Inferior parietal cortex (tissue), 1 donor: Measurements from ENCODE around the gene RPS21.
A peak's percentile ranks its signal among the peaks of the same experiment; 100 is the strongest.
"Not testable (repeated sequence)": the region's sequence is repeated elsewhere in the genome, so short reads cannot be mapped to it uniquely, and the experiment has no call there.

Experiments
- DNase-seq: peaks from one replicate; pipeline ENCODE4 v3.0.0-alpha.2; 2016; ENCODE audit errors: extremely low spot score

Gene RPS21

GRCh38 chr20:62425281-62426058, 38.6 kb downstream of the RPS21 start:
- no peak for DNase-seq

GRCh38 chr20:62426059-62426348, 39.1 kb downstream of the RPS21 start:
- not testable (repeated sequence) for DNase-seq

- DNase-seq, result no peak
Observed at GRCh38 chr20:62426699-62427131, 39.8 kb downstream of the RPS21 start.

GRCh38 chr20:62427172-62428001, 40.5 kb downstream of the RPS21 start, which contains the start of gene RBBP8NL:
Gene RBBP8NL (minus strand): TSS chr20:62427539. CDS start chr20:62419647, 7,892 bp downstream.
- DNase-seq, result no peak

- no peak for DNase-seq
Observed at GRCh38 chr20:62428002-62428372, 41.1 kb downstream of the RPS21 start.

GRCh38 chr20:62428396-62429295, 41.7 kb downstream of the RPS21 start:
- DNase-seq, result no peak

- DNase-seq, result no peak
Observed at GRCh38 chr20:62429455-62430310, 42.8 kb downstream of the RPS21 start.

GRCh38 chr20:62430311-62430853, 43.5 kb downstream of the RPS21 start:
- DNase-seq, result no peak

GRCh38 chr20:62430866-62431447, 44.1 kb downstream of the RPS21 start:
- peak; percentile 5 for DNase-seq

GRCh38 chr20:62433658-62434497, 47.0 kb downstream of the RPS21 start:
- peak; percentile 4 for DNase-seq

- no peak for DNase-seq
Observed at GRCh38 chr20:62436692-62437091, 49.8 kb downstream of the RPS21 start.

- no peak for DNase-seq
Observed at GRCh38 chr20:62437496-62437895, 50.6 kb downstream of the RPS21 start.

GRCh38 chr20:62437927-62438326, 51.0 kb downstream of the RPS21 start:
- DNase-seq, result no peak
